22Rv1 (cell line): ENCODE data around the gene NEU1.

Source experiments
- CTCF ChIP-seq: fragments of 450-650 bp; IDR thresholded peaks from 2 replicates; pipeline ENCODE4 v1.5.1; 2017; ENCODE audit warnings: mild to moderate bottlenecking
- ZFX ChIP-seq: fragments of 450-650 bp; IDR thresholded peaks from 2 replicates; pipeline ENCODE4 v1.6.1; 2017; ENCODE audit warnings: antibody characterized with exemption, borderline replicate concordance

- TF ChIP-seq CTCF, result no peak
- no peak for TF ChIP-seq ZFX
Observed at GRCh38 chr6:31844507-31844906, 18.1 kb downstream of the NEU1 start.
